MG63 (cell line): ENCODE data around the gene CREG2. TPM values are rescaled to one million over a fixed set of nuclear protein-coding genes. Genes with fewer than 3 reads are reported as not detected.

Experiments used
- DNase-seq: peaks from one replicate; pipeline ENCODE4 v3.0.0-alpha.2; 2020
- H3K27me3 ChIP-seq: fragments of 250-450 bp; sonication (Bioruptor Pico); 2 replicates; pipeline ENCODE4 v1.5.1; 2020; ENCODE audit warnings: mild to moderate bottlenecking, moderate library complexity
- H3K36me3 ChIP-seq: fragments of 250-450 bp; sonication (Bioruptor Pico); 2 replicates; pipeline ENCODE4 v1.5.1; 2020; ENCODE audit warnings: mild to moderate bottlenecking, moderate library complexity
- H3K4me3 ChIP-seq: fragments of 250-450 bp; sonication (Bioruptor Pico); 2 replicates; pipeline ENCODE4 v1.5.1; 2020; ENCODE audit warnings: mild to moderate bottlenecking, moderate library complexity
- H3K9me3 ChIP-seq: fragments of 250-450 bp; sonication (Bioruptor Pico); 2 replicates; pipeline ENCODE4 v1.5.1; 2020; ENCODE audit warnings: mild to moderate bottlenecking, moderate library complexity
- total RNA-seq: library from RNA; depleted of rRNA; stranded (reverse); fragments of >200 nt; shearing (Covaris generic); gene quantifications from 2 replicates; pipeline ENCODE4 v1.2.3, GENCODE V29; 2014; ENCODE audit warnings: low replicate concordance

The CREG2 gene
- total RNA-seq, 1 experiment from 2014 or later, result not detected

DNA sequence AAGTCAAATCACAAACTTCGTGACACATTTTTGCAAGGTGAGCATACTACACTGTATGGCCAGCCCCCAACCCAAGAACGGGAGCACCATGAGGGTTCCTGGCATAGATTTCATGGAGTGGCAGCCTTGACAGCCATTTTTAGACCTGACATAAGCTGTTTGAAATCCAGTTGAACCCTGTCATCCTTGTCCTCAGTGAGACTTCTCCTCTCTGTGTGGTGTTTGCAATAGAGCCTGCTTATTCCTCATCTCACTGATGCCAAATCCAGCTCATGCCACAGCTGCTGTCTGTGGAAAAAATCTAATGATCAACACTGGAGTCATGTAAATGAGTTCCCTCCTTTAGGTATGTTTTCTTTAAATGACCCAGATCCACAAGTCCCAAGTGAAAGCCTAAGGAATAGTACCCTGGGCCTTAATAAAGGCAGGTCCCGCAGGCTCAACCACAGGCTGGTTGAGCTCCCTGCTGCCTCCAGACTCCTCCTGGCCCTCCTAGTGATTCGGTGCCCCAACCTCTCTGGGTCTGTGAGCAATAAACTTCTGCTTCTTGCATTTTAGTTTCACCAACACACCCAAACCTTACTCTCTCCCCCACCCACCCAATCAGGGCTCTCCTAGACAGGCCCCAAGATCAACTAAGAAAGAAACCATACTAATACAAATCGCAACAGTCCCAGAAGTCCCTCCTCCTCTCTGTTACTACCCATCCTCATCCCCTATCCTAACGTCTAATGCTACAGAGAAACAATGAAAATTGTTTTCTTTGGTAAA, 8.4 kb upstream of the CREG2 start:
- Histone ChIP-seq H3K27me3 (no peaks in the 10 kb centered on the region), H3K4me3 (no peak overlapping the region), H3K36me3 (no peaks in the 10 kb centered on the region), H3K9me3 (no peaks in the 10 kb centered on the region; the same call in 1 of the 2 replicates)
- no peak for DNase-seq

DNA sequence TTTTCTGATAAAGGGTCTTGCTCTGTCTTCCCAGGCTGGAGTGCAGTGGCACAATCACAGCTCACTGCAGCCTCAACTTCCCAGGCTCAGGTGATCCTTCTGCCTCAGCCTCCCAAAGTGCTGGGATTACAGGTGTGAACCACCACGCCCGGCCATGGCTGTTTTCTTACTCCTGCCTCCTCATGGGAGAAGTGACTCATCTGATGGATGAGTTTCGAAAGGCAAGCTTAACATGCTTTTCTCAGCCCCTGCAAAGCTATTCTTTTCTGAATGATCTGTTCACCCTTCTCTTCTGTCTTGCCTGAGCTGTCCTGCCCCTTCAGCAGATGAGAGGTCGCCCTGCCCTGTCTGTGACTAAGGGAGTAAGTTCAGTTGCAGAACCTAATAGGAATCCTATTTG, 929 bp upstream of the CREG2 start:
- DNase-seq, result peak; percentile 23
- Histone ChIP-seq H3K4me3 (no peak overlapping the region), H3K9me3 (no peaks in the 10 kb centered on the region; the same call in 1 of the 2 replicates)

DNA sequence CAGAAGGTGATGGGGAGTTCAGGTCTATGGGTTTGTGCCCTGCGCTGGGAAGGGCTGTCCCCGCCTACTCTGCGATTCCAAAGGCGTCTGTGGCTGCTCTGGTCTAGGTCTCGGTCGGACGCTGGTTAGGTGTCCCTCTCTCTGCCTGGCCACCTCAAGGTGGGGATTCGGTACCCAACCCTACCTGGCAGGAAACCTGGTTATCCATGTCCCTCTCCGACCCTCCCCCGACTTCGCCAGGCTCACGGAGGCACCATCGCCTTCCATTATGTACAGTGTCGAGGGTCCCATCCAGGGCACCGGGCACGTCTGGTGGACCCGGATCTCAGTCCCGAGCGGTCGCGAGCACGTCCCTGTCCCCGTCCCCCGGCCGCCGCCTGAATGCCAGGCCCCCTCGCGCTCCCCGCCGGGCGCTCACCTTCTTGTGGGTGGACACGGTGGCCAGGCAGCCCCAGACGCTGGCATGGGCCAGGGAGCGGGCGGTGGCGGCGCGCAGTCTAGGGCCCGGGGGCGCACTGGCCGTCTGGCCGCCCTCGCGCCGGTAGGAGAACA, 628 bp downstream of the CREG2 start:
- Histone ChIP-seq H3K9me3 (no peaks in the 10 kb centered on the region), H3K36me3 (no peaks in the 10 kb centered on the region), H3K27me3 (peaks cover 23% of the 10 kb centered on the region), H3K4me3 (0 out of 2 replicates have a peak overlapping the region, but pooled peaks have one; percentile 10)
- DNase-seq, result no peak

More for the DNA sequence above, 929 bp upstream of the CREG2 start:
- H3K27me3 ChIP-seq, result peaks cover 23% of the 10 kb centered on the region
- H3K36me3 ChIP-seq, result no peaks in the 10 kb centered on the region

DNA sequence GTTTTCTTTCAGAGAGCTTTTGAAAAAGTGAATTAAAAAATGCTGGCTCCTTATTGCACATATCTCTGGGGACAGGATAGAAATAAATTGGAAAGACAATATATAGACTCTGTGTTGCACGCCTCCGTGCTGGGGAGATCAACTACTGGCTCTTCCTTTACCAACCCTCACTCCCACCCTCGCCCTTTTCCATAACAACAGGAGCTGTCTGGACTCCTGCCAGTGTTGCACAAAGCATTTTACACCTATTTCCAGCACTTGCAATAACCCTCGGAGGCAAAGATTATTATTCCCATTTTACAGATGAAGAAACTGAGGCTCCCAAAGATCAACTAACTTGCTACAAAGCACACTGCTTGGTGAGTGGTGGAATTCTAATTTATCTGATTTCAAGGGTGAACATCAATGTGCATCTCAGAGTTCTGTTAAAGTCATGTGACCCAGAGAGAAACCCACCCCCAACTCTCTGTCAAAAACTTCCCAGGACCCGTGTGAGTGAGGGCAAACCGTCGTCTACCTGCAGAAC, 4.2 kb downstream of the CREG2 start:
- no peak for DNase-seq
- H3K36me3 ChIP-seq, result no peaks in the 10 kb centered on the region
- no peak overlapping the region for H3K4me3 ChIP-seq

DNA sequence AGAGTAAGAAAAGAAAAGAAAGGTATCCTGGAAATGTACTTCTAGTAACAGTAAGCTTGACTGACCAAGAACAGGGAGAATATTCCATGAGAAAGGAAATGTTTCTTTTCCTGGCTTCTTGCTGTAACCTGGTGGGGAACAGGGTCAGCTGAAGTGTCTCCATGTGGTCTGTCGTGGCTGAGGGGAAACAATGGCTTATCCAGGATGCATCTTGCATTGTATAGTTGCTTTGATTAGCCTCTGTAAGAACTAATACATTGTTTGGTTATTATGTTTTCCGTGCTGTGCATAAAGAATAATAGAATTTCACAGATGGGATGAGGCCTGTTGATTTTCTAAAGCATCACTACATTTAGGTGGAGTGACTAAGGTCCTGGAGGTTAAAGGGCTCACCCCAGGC, 4.9 kb downstream of the CREG2 start:
- Histone ChIP-seq H3K4me3 (no peak overlapping the region), H3K27me3 (peaks cover 15% of the 10 kb centered on the region), H3K36me3 (no peaks in the 10 kb centered on the region), H3K9me3 (no peaks in the 10 kb centered on the region)
- no peak for DNase-seq

More for the DNA sequence above, 4.2 kb downstream of the CREG2 start:
- Histone ChIP-seq H3K9me3 (no peaks in the 10 kb centered on the region), H3K27me3 (peaks cover 19% of the 10 kb centered on the region)

DNA sequence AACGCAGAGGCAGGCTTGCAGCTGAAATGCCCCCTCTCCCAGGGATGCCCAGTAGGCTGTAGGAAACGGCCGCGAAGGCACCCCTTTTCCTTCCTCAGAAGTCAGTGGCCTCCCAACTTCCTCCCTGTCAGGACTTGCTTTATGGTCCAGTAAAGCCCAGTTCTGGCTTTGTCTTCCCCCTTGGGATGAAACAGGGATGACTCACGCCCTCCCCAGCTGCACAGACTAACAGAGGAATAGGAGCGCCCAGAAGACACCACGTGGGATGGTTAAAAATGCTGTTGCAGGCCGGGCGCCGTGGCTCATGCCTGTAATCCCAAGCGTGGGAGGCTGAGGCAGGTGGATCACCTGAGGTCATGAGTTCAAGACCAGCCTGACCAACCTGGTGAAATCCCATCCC, 6.9 kb downstream of the CREG2 start:
- H3K36me3 ChIP-seq, result no peaks in the 10 kb centered on the region

DNA sequence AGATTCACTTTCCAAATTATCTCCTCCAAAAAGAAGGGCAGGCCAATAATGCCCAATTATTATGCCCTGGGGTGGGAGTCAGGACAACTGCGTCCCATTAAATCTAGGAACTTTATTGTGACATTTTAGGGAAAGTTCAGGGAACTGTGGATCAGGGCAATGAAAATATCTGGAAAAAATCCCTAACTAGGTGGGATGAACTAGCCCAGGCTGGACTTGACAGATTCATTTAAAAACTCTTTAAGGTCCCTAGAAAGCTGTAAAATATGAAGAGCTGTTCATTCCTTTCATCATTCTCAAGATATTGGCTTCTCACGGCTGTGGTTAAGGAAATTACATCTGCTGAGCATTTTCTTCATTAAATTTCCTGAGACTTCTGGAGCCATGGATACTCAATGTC, 8.2 kb downstream of the CREG2 start:
- H3K27me3 ChIP-seq, result no peaks in the 10 kb centered on the region
- no peaks in the 10 kb centered on the region for H3K36me3 ChIP-seq
- no peaks in the 10 kb centered on the region for H3K9me3 ChIP-seq
- no peak for DNase-seq
- H3K4me3 ChIP-seq, result no peak overlapping the region

More for the DNA sequence above, 6.9 kb downstream of the CREG2 start:
- Histone ChIP-seq H3K27me3 (peaks cover under 1% of the 10 kb centered on the region; the same call in 1 of the 2 replicates), H3K9me3 (no peaks in the 10 kb centered on the region), H3K4me3 (no peak overlapping the region)
- DNase-seq, result peak; percentile 89

DNA sequence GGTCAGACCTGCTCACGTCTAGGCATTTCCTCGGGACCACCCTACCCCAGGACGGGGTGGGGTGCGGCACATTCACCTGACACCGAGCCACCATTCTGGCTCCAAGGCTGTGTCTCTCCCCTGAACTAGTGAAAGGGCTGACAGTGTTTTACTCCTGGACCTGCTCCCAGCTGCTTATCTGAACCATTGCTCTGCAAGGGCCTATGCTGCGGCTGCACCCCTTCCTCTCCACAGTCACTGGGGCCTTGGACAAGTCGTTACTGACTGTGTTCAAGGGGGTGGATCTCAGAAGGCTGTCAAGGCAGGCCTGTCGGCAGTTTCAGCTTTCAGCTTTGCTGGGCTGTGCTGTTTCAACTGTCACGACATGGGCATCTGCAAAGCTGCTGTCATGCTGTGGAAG, 11.7 kb downstream of the CREG2 start:
- no peak for DNase-seq
- H3K36me3 ChIP-seq, result no peaks in the 10 kb centered on the region
- H3K9me3 ChIP-seq, result 0 out of 2 replicates have a peak, but pooled peaks cover 4% of the 10 kb centered on the region
- H3K4me3 ChIP-seq, result no peak overlapping the region
- H3K27me3 ChIP-seq, result no peaks in the 10 kb centered on the region

DNA sequence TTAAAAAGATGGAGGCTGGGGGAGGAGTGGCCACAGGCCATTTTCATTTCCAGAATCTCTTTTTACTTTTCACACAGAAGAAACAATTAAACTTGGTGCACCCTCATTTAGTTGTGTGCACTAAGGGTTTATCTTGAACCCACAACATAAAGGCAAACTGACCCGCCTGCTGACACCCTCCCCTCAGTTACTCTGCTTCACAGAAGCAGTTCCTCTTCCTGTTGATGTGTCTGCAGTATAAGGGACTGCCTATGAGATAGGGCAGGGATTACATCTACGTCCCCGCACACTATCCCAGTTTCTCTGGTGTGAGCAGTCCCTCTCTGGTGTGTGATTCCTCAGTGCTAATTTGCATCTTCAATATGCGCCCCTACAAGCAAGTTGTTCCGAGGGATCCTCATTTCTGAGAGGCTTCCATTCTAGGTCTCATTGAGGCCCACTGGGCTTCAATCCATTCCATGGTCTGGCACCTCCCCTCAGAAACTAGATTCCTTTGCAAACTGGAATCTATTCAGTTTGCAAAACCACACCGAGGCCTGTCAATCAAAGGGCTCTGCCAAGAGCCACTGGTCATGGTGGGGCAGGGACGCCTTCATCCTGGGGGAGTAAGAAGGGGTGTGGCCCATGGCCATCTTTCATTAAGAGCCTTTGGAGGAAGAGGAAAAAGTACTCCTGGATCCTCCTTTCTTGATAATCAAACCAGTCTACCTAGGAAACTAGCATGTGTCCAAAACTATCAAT, 12.3 kb downstream of the CREG2 start:
- DNase-seq, result no peak
- no peaks in the 10 kb centered on the region for H3K36me3 ChIP-seq
- no peaks in the 10 kb centered on the region for H3K27me3 ChIP-seq
- H3K9me3 ChIP-seq, result 0 out of 2 replicates have a peak, but pooled peaks cover 4% of the 10 kb centered on the region
- no peak overlapping the region for H3K4me3 ChIP-seq

DNA sequence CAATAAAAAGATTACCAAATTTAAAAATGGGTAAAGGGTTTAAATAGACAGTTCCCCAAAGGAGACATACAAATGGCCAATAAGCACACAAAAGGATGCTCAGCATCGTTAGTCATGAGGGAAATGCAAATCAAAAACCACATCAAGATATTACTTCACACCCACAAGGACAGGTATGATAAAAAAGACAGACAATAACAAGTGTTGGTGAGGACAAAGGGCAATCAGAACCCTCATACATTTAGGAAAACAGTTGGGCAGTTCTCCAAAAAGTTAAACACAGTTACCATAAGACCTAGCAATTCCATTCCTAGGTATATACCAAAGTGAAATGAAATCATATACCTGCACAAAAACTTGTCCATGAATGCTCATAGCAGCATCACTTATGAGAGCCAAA, 14.5 kb downstream of the CREG2 start:
- Histone ChIP-seq H3K36me3 (no peaks in the 10 kb centered on the region), H3K27me3 (no peaks in the 10 kb centered on the region), H3K4me3 (no peak overlapping the region), H3K9me3 (0 out of 2 replicates have a peak, but pooled peaks cover 4% of the 10 kb centered on the region)
- no peak for DNase-seq

DNA sequence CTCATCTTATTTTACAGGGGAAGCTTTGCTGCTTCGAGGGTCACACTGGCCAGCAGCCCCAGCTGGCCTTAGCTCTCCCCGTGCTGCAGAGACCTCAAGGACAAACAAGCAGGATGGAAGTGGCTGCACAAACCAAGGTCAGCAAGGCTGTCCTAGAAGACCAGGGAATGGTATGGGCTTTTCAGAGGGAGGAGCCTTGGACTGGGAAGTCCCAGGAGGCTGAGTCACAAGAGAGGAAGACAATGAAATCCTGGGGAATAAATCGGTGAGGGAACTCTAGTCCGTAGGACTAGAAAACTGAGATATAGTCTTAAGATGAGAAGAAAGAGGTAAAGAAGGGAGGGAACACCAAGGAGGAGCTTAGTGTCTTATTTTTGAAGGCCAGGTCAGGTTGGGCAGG, 15.7 kb downstream of the CREG2 start:
- no peaks in the 10 kb centered on the region for H3K36me3 ChIP-seq
- H3K4me3 ChIP-seq, result no peak overlapping the region
- H3K27me3 ChIP-seq, result no peaks in the 10 kb centered on the region
- H3K9me3 ChIP-seq, result 0 out of 2 replicates have a peak, but pooled peaks cover 4% of the 10 kb centered on the region
- no peak for DNase-seq

DNA sequence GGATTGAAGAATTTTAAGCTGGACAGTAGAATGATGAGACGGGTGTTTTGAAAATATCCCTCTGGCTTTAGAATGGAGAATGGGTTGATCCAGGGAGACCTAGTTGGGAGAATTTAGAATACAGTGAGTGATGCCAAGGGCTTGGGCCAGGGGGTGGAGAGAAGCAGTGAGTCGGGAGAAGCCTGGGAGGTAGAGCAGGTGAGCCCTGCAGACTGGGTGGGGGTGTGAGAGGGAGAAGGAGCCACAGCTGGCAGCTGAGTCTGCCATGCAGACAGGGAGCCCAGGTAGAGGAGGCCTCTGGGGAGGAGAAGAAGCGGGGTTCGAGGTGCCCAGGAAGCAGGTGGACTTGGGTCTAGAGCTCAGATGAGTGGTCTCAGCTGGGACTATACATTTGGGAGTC, 18.2 kb downstream of the CREG2 start:
- no peaks in the 10 kb centered on the region; the same call in 1 of the 2 replicates for H3K27me3 ChIP-seq
- no peak overlapping the region for H3K4me3 ChIP-seq
- DNase-seq, result no peak
- 0 out of 2 replicates have a peak, but pooled peaks cover 4% of the 10 kb centered on the region for H3K9me3 ChIP-seq
- H3K36me3 ChIP-seq, result no peaks in the 10 kb centered on the region

DNA sequence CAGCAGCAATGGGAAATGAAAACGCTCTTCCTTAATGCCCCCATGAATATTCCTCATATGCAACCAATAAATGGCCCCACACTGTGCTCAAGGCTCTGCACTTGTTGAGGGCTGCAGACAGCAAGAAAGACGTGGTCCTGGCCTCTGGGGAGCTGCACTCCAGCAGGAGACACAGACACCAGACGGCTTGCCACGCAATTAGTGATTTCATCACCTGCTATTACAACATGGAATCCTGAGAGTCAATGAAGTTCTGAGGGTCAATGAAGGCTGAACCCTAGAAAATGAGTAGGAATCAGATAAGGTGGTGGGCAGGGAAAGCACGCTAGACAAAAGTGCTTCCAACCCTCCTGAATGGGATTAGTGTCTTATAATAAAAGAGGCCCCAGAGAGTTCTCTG, 18.9 kb downstream of the CREG2 start:
- H3K27me3 ChIP-seq, result no peaks in the 10 kb centered on the region; the same call in 1 of the 2 replicates
- no peaks in the 10 kb centered on the region for H3K36me3 ChIP-seq
- DNase-seq, result no peak
- H3K4me3 ChIP-seq, result no peak overlapping the region
- H3K9me3 ChIP-seq, result 0 out of 2 replicates have a peak, but pooled peaks cover 4% of the 10 kb centered on the region

DNA sequence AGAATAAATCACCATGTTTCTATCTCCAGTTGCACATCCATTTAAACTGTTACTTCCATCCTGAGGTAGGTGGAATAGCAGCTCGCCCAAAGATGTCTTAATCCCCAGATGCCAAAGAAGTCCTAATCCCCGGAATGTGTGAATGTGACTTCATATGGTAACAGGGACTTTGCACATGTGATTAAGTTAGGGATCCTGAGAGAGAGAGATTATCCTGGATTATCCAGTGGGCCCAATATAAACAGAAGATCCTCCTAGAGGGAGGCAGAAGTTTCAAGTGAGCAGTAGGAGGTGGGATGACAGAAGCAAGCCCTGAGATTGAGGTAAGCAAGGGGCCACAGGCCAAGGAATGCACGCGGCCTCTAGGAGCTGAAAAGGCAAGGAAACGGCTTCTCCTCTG, 19.8 kb downstream of the CREG2 start:
- no peak overlapping the region for H3K4me3 ChIP-seq
- no peaks in the 10 kb centered on the region for H3K36me3 ChIP-seq
- H3K9me3 ChIP-seq, result 0 out of 2 replicates have a peak, but pooled peaks cover 1% of the 10 kb centered on the region
- no peak for DNase-seq
- H3K27me3 ChIP-seq, result no peaks in the 10 kb centered on the region; the same call in 1 of the 2 replicates

DNA sequence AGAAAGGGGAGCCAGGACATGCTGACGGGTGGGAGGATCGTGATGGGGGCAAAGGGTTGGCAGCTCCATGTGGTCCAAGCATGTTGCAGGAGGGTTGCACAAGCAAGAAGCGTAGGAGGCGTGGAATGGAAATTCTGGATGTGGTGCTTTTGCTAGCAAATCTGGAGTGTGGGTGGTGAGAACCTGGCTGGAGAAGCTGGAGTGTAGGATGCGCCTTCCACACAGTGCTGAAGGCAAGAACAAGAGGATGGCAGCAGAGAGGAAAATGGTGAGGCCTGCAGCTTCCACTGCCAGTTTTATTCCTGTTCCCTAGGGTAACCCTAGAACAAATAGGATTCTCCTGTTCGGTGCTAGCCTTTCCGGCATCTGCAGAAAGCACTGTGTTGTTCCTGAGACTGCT, 22.4 kb downstream of the CREG2 start:
- H3K4me3 ChIP-seq, result no peak overlapping the region

DNA sequence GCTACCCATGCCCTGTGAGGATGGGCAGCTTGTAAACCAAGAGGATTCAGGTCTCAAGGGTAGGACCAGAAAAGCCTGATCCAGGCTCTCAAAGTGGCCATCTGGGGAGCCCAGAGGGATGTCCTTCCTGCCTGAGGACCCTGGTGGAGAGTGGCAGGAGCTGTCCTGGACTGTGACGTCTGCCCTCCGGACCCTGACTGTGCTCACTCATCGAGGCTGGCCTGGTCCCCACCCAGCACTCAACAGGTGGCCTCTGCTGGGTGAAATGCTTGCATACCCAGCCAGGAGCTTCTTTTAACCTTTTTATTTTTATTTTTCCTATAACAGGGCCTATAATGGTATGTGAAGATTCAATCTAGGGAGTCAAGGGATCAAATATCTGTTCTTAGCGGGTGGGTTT, 24.5 kb downstream of the CREG2 start:
- H3K27me3 ChIP-seq, result no peaks in the 10 kb centered on the region; the same call in 1 of the 2 replicates
- H3K9me3 ChIP-seq, result no peaks in the 10 kb centered on the region
- H3K36me3 ChIP-seq, result no peaks in the 10 kb centered on the region
- no peak overlapping the region for H3K4me3 ChIP-seq
- DNase-seq, result no peak

More for the DNA sequence above, 22.4 kb downstream of the CREG2 start:
- Histone ChIP-seq H3K9me3 (no peaks in the 10 kb centered on the region), H3K36me3 (no peaks in the 10 kb centered on the region), H3K27me3 (no peaks in the 10 kb centered on the region; the same call in 1 of the 2 replicates)
- DNase-seq, result no peak

DNA sequence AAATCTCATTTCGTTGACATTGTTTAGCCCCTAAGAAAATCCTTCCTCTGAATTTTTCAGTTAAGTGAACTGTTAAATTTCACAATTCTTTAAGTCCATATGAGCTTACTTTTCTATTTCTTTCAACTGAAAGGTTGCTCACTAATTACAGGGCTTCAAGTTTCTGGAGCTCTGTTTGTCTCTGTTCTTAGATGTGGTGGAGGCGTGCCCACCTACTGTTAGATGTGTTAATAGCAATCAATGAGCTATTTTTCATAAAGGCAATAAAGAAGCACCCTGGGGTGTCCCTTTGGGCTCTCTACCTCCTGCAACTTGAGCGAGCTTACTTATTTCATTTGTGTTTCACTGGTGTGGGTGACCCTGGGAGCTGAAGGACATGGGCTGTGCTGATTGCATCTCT, 25.0 kb downstream of the CREG2 start:
- Histone ChIP-seq H3K4me3 (no peak overlapping the region), H3K36me3 (no peaks in the 10 kb centered on the region), H3K27me3 (no peaks in the 10 kb centered on the region; the same call in 1 of the 2 replicates), H3K9me3 (no peaks in the 10 kb centered on the region)
- DNase-seq, result no peak
